Prostate gland (tissue), 2 donors: ENCODE measurements around the gene BNC1. TPM values are rescaled to one million over a fixed set of nuclear protein-coding genes. Genes with fewer than 3 reads are reported as not detected.

Experiments used
- DNase-seq: peaks from one replicate; pipeline ENCODE4 v3.0.0-alpha.2; 2019; ENCODE audit warnings: low spot score
- H3K27ac ChIP-seq, 2 donors: fragments of 200-600 bp; sonication (generic); 2 replicates each; pipeline ENCODE4 v1.5.1; 2017 to 2019
- H3K27me3 ChIP-seq: fragments of 200-600 bp; sonication (generic); replicated peaks from 2 replicates; pipeline ENCODE4 v1.5.1; 2019; ENCODE audit not compliant: insufficient read depth
- H3K36me3 ChIP-seq, 2 donors: fragments of 200-600 bp; sonication (generic); 1 replicate in 1 of 2; 2 replicates in 1 of 2; pipeline versions ENCODE4 v1.5.1 to v1.8.1; 2017 to 2019
- H3K4me1 ChIP-seq: fragments of 200-600 bp; sonication (generic); replicated peaks from 2 replicates; pipeline ENCODE4 v1.5.1; 2019
- H3K4me3 ChIP-seq, 2 donors: fragments of 200-600 bp; sonication (generic); 2 replicates each; pipeline ENCODE4 v1.5.1; 2017 to 2019
- H3K9me3 ChIP-seq: fragments of 200-600 bp; sonication (generic); 2 replicates; pipeline ENCODE4 v1.5.1; 2017
- CTCF ChIP-seq, 4 experiments: fragments of 200-600 bp in 2 of 4; fragments of 450-650 bp in 2 of 4; sonication (generic) in 2 of 4; IDR thresholded peaks; 1 replicate in 3 of 4; 2 replicates in 1 of 4; pipeline ENCODE4 v1.5.1; 2016 to 2019; ENCODE audit warnings: antibody characterized with exemption in 4 of 4, mild to moderate bottlenecking in 2 of 4, moderate library complexity in 2 of 4
- POLR2A ChIP-seq: fragments of 450-650 bp; IDR thresholded peaks from one replicate; pipeline ENCODE4 v1.6.1; 2016; ENCODE audit warnings: antibody characterized with exemption, mild to moderate bottlenecking
- POLR2AphosphoS5 ChIP-seq: sonication (generic); formaldehyde crosslinking; IDR thresholded peaks from one replicate; pipeline ENCODE4 v1.6.1; 2017; ENCODE audit warnings: antibody characterized with exemption
- WGBS: methylation state at CpG from one replicate; pipeline ENCODE4 v1.1.5; 2018; 5-methylcytosine and 5-hydroxymethylcytosine counted together
- intact Hi-C: fragments of 100-400 bp; cut with DNase I; formaldehyde crosslinking; loops from one replicate; pipeline ENCODE4 v1.14.2; 2022
- total RNA-seq, 2 donors: library from RNA; depleted of rRNA; stranded (reverse); fragments of >200 nt; gene quantifications; one replicate each; pipeline ENCODE4 v1.1.0, GENCODE V29; 2016

The BNC1 gene
- total RNA-seq, 2 donors from 2014 or later = 0.27 to 11.0 TPM

DNA sequence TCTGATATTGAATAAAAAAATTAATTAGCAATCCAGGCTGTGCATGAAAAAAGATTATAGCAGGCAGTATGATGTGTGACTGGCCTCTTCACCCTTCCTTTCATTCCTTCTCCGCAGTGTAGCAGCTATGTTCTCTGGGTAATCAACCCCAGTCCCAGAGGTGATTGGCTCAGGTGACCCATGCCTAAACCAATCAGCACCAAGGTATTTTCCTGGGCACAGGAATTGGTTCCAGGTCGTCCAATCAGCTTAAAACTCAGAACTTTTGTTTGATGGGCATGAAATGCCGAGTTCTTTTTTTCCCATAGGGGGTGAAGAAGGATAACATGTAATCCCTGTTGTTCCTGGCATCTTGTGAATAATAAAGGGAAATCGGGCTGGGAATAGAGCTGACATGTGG, 5.8 kb upstream of the BNC1 start:
- H3K9me3 ChIP-seq = no peaks in the 10 kb centered on the region
- no peaks in the 10 kb centered on the region for H3K36me3 ChIP-seq
- TF ChIP-seq POLR2AphosphoS5 = no peak
- TF ChIP-seq POLR2A = no peak
- no peak for TF ChIP-seq CTCF (IDR thresholded peaks at IDR 0.05)
- H3K4me3 ChIP-seq = no peak overlapping the region
- H3K27me3 ChIP-seq = no peaks in the 10 kb centered on the region
- no peak overlapping the region for H3K27ac ChIP-seq
- H3K4me1 ChIP-seq = no peaks in the 10 kb centered on the region
- no peak for DNase-seq
- 90% methylated on average over 4 of the region's 4 CpGs for WGBS
- intact Hi-C loops = no loop called here

DNA sequence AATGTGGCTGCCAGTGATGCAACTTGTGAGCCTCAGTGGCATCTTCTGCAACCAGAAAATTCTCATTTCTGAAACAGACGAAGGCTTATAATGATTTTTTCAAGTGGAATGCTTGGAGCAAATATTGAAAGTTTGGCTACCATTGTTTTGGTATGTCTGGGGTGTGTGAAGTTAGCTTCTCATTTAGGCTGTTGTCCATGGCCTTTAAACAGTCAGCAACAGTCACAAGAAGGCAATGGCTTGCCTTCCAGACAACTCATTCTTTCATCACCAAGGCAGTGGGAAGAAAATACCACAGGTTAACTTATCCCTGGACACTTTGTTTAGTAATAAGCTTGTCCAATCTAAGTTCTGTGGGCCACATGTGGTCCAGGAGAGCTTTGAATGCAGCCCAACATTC, 4.7 kb upstream of the BNC1 start:
- WGBS = 87% methylated on average over 1 of the region's 1 CpG
- intact Hi-C loops = no loop called here
- DNase-seq = no peak
- no peak overlapping the region for H3K27ac ChIP-seq
- TF ChIP-seq POLR2AphosphoS5 (no peak), CTCF (IDR thresholded peaks at IDR 0.05) (no peak), POLR2A (no peak)
- H3K9me3 ChIP-seq = no peaks in the 10 kb centered on the region
- H3K4me1 ChIP-seq = no peaks in the 10 kb centered on the region
- no peaks in the 10 kb centered on the region for H3K36me3 ChIP-seq
- no peak overlapping the region for H3K4me3 ChIP-seq
- H3K27me3 ChIP-seq = no peaks in the 10 kb centered on the region

GRCh38 chr15:83288381-83288801, 3.9 kb upstream of the BNC1 start:
- 31% methylated on average over 7 of the region's 7 CpGs for WGBS
- peak; percentile 65 for DNase-seq
- Histone ChIP-seq H3K27me3 (no peaks in the 10 kb centered on the region), H3K36me3 (no peaks in the 10 kb centered on the region), H3K4me1 (no peaks in the 10 kb centered on the region), H3K9me3 (no peaks in the 10 kb centered on the region), H3K27ac (no peak overlapping the region), H3K4me3 (no peak overlapping the region)
- intact Hi-C loops = no loop called here
- TF ChIP-seq CTCF (IDR thresholded peaks at IDR 0.05) (no peak), POLR2AphosphoS5 (peak; percentile 67)

DNA sequence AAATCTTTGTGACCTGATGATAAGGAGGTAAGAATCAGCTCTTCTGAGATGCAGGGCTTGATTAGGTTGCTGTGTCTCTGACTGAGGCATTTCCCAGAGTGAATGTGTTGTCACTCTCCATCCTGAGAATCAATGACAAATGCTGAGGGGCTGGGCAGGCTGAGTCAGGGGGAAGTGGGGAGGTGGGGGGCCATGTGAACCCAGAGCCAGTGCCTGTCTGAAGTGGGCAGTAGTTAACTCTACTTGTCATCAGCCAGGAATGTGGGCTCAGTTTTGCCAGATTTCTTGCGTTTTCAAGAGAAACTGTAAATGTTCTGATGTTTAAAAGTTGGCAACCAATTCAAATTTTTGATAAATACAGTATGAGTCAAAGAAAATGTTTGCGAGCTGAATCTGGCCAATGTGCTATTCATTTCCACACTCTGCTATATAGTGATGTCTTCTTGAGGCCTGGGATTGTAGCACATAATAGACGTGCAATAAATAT, 3.1 kb upstream of the BNC1 start:
- H3K9me3 ChIP-seq = no peaks in the 10 kb centered on the region
- no peak for DNase-seq
- no peaks in the 10 kb centered on the region for H3K4me1 ChIP-seq
- no peaks in the 10 kb centered on the region for H3K36me3 ChIP-seq
- no peak for TF ChIP-seq POLR2AphosphoS5
- TF ChIP-seq POLR2A = no peak
- TF ChIP-seq CTCF (IDR thresholded peaks at IDR 0.05) = no peak
- no peak overlapping the region for H3K4me3 ChIP-seq
- H3K27ac ChIP-seq = no peak overlapping the region
- 48% methylated on average over 3 of the region's 3 CpGs for WGBS
- intact Hi-C loops = no loop called here
- H3K27me3 ChIP-seq = no peaks in the 10 kb centered on the region

GRCh38 chr15:83285979-83286553, 1.6 kb upstream of the BNC1 start:
- DNase-seq = no peak
- Histone ChIP-seq H3K9me3 (no peaks in the 10 kb centered on the region), H3K27me3 (peaks cover 3% of the 10 kb centered on the region), H3K4me1 (no peaks in the 10 kb centered on the region), H3K4me3 (no peak overlapping the region), H3K27ac (no peak overlapping the region), H3K36me3 (no peaks in the 10 kb centered on the region)
- 81% methylated on average over 9 of the region's 9 CpGs for WGBS
- intact Hi-C loops = no loop called here
- TF ChIP-seq POLR2A (no peak), CTCF (IDR thresholded peaks at IDR 0.05) (no peak), POLR2AphosphoS5 (no peak)
